Caco-2 (cell line): ENCODE measurements around the gene SMTNL1. TPM values are rescaled to one million over a fixed set of nuclear protein-coding genes. Genes with fewer than 3 reads are reported as not detected.
A peak's percentile ranks its signal among the peaks of the same experiment; 100 is the strongest.

ENCODE experiments used
- BruUV-seq: library from RNA; stranded (reverse); fragments of 400-500 nt; replicated peaks from 2 replicates; lab custom pipeline; 2021; lab: Mats Ljungman, UMichigan
- CTCF ChIA-PET: fragments of 300-600 bp; sonication (Branson Sonifier 250); formaldehyde crosslinking; loops from one replicate; lab custom pipeline; 2022; ENCODE audit warnings: antibody characterized with exemption; lab: Charles Lee
- POLR2A ChIA-PET: fragments of 300-600 bp; sonication (Branson Sonifier 250); formaldehyde crosslinking; loops from one replicate; lab custom pipeline; 2022; ENCODE audit warnings: antibody characterized with exemption; lab: Charles Lee
- DNase-seq, 2 experiments: peaks; one replicate each; pipeline versions ENCODE4 v3.0.0 to v3.0.0-alpha.2; 2020 to 2022
- H3K27me3 ChIP-seq: replicated peaks from 2 replicates; pipeline ENCODE4 v1.6.0; 2011; ENCODE audit warnings: low read length; ENCODE audit not compliant: control insufficient read depth, insufficient read depth
- H3K36me3 ChIP-seq: 2 replicates; pipeline ENCODE4 v1.5.1; 2011; ENCODE audit warnings: low read length; ENCODE audit not compliant: control insufficient read depth, insufficient read depth
- H3K4me1 ChIP-seq: fragments of 250-450 bp; sonication (Bioruptor Pico); 2 replicates; pipeline ENCODE4 v1.5.1; 2020; ENCODE audit warnings: mild to moderate bottlenecking
- H3K4me3 ChIP-seq: 2 replicates; pipeline ENCODE4 v1.5.1; 2011; ENCODE audit warnings: low read depth, mild to moderate bottlenecking, control low read depth, low read length
- H3K9me3 ChIP-seq: fragments of 250-450 bp; sonication (Bioruptor Pico); 2 replicates; pipeline ENCODE4 v1.5.1; 2020; ENCODE audit warnings: mild to moderate bottlenecking, moderate library complexity
- H3K27ac Mint-ChIP-seq: one replicate; pipeline ENCODE4 v1.8.0; 2022; ENCODE audit warnings: mixed read lengths; ENCODE audit not compliant: unreplicated experiment
- H3K27me3 Mint-ChIP-seq: one replicate; pipeline ENCODE4 v1.8.0; 2022; ENCODE audit warnings: mixed read lengths; ENCODE audit not compliant: insufficient read depth, unreplicated experiment
- H3K36me3 Mint-ChIP-seq: one replicate; pipeline ENCODE4 v1.8.0; 2022; ENCODE audit warnings: mild to moderate bottlenecking, mixed read lengths; ENCODE audit not compliant: insufficient read depth, unreplicated experiment
- H3K4me1 Mint-ChIP-seq: one replicate; pipeline ENCODE4 v1.8.0; 2022; ENCODE audit warnings: low read depth, mixed read lengths; ENCODE audit not compliant: unreplicated experiment
- H3K4me3 Mint-ChIP-seq: one replicate; pipeline ENCODE4 v1.8.0; 2022; ENCODE audit warnings: mild to moderate bottlenecking, moderate library complexity, mixed read lengths; ENCODE audit not compliant: unreplicated experiment
- H3K9me3 Mint-ChIP-seq: one replicate; pipeline ENCODE4 v1.8.0; 2022; ENCODE audit warnings: mixed read lengths; ENCODE audit not compliant: unreplicated experiment
- intact Hi-C: fragments of 100-400 bp; cut with micrococcal nuclease; formaldehyde crosslinking; loops from one replicate; pipeline ENCODE4 v1.10.0; 2022; ENCODE audit not compliant: unreplicated experiment
- total RNA-seq: library from RNA; stranded (reverse); gene quantifications from 2 replicates; pipeline ENCODE4 v1.2.3, GENCODE V29; 2022
- TF ChIP-seq, protein P1 (sequence below), 2 experiments: fragments of 200-600 bp in 1 of 2; IDR thresholded peaks; 1 replicate in 1 of 2; 2 replicates in 1 of 2; pipeline versions ENCODE4 v1.5.1 to v1.8.0; 2011 to 2022; ENCODE audit warnings: antibody characterized with exemption in 1 of 2, control low read depth in 1 of 2, inconsistent platforms in 1 of 2, low read depth in 1 of 2, low read length in 1 of 2, mild to moderate bottlenecking in 1 of 2, moderate library complexity in 1 of 2; ENCODE audit not compliant: insufficient read depth in 1 of 2, severe bottlenecking in 1 of 2, unreplicated experiment in 1 of 2

Gene SMTNL1
- total RNA-seq, 1 experiment from 2014 or later, result 0.18 TPM

DNA sequence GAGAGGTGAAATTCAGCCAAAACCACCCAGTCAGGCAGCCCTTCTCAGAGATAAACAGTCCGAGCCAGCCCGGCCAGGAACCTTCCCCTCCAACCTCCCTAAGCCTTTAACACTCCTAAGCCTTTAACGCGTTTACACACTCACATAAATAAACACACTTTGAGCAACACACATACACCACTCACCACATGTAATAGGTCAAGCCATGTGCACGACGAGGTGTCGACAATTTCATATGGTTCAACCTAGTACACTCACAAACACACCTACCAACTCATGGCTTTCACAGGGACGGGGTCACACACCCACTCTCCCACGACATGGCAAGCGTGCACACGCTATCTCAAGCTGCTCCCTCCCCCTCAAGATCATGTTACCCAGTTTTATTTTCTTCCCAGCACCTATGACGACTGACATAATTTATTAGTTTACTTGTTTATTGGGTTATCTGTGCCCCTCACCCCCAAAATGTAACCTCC lies 37.4 kb upstream of the SMTNL1 start:
- CTCF ChIA-PET, result interaction anchor here (0.6 to 1.3 kb wide), 2 partner anchors 24 to 154 kb away, joined by 3 to 4 read pairs; no protein-coding TSS in a partner anchor
- H3K27me3 Mint-ChIP-seq, result no peaks in the 10 kb centered on the region
- peaks cover 67% of the 10 kb centered on the region for H3K4me1 ChIP-seq
- intact Hi-C loops, result no loop called here
- H3K9me3 Mint-ChIP-seq, result no peaks in the 10 kb centered on the region
- no peaks in the 10 kb centered on the region for H3K27me3 ChIP-seq
- TF ChIP-seq, protein P1, sequence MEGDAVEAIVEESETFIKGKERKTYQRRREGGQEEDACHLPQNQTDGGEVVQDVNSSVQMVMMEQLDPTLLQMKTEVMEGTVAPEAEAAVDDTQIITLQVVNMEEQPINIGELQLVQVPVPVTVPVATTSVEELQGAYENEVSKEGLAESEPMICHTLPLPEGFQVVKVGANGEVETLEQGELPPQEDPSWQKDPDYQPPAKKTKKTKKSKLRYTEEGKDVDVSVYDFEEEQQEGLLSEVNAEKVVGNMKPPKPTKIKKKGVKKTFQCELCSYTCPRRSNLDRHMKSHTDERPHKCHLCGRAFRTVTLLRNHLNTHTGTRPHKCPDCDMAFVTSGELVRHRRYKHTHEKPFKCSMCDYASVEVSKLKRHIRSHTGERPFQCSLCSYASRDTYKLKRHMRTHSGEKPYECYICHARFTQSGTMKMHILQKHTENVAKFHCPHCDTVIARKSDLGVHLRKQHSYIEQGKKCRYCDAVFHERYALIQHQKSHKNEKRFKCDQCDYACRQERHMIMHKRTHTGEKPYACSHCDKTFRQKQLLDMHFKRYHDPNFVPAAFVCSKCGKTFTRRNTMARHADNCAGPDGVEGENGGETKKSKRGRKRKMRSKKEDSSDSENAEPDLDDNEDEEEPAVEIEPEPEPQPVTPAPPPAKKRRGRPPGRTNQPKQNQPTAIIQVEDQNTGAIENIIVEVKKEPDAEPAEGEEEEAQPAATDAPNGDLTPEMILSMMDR (IDR thresholded peaks at IDR 0.05; ENCODE audit: insufficient read depth in 1 of 2, low read depth in 1 of 2, low read length in 1 of 2, severe bottlenecking in 1 of 2, unreplicated experiment in 1 of 2), result no peak
- POLR2A ChIA-PET, result no interaction called here
- no peak overlapping the region for H3K4me3 ChIP-seq
- H3K27ac Mint-ChIP-seq, result peak overlapping the region; percentile 74
- peaks cover 8% of the 10 kb centered on the region for H3K36me3 ChIP-seq
- peaks cover 71% of the 10 kb centered on the region for H3K36me3 Mint-ChIP-seq
- no peak for DNase-seq
- peaks cover 52% of the 10 kb centered on the region for H3K4me1 Mint-ChIP-seq
- peak overlapping the region; percentile 39 for H3K4me3 Mint-ChIP-seq
- BruUV-seq, result no TSS peak
- no peaks in the 10 kb centered on the region for H3K9me3 ChIP-seq

- Histone ChIP-seq H3K4me1 (peaks cover 67% of the 10 kb centered on the region), H3K27me3 (no peaks in the 10 kb centered on the region), H3K4me3 (no peak overlapping the region), H3K9me3 (no peaks in the 10 kb centered on the region), H3K36me3 (peaks cover 8% of the 10 kb centered on the region)
- Mint-ChIP-seq H3K9me3 (no peaks in the 10 kb centered on the region), H3K36me3 (peaks cover 70% of the 10 kb centered on the region), H3K4me3 (peak overlapping the region; percentile 39), H3K4me1 (peaks cover 52% of the 10 kb centered on the region), H3K27ac (peak overlapping the region; percentile 74), H3K27me3 (no peaks in the 10 kb centered on the region)
- BruUV-seq, result no TSS peak
- TF ChIP-seq, protein P1 (IDR thresholded peaks at IDR 0.05; ENCODE audit: insufficient read depth in 1 of 2, low read depth in 1 of 2, low read length in 1 of 2, severe bottlenecking in 1 of 2, unreplicated experiment in 1 of 2), result no peak
- POLR2A ChIA-PET, result no interaction called here
- DNase-seq, result no peak
- intact Hi-C loops, result no loop called here
- CTCF ChIA-PET, result no interaction called here
Measured at GRCh38 chr11:57500515-57500914, 36.9 kb upstream of the SMTNL1 start.

DNA sequence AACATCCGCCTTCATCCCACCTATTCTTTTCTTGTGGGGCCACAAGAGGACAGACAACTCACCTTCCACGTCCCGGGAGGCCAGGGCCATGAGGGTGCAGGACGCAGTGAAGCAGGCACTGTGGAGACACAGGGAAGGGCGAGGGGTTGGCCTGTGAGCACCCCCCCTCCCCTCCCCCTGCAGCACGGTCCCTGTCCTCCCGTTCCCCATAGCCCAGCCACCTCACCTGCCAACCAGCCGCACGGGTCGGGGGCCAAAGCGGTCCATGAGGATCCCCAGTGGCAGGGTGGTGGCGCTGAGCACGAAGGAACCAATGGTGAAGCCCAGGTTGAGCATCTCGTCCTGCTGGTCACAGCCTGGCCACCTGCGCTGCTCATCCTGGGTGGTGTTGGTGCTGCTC lies 36.5 kb upstream of the SMTNL1 start:
- DNase-seq, result no peak
- no TSS peak for BruUV-seq
- peaks cover 52% of the 10 kb centered on the region for H3K4me1 Mint-ChIP-seq

More for the DNA sequence above, 36.5 kb upstream of the SMTNL1 start:
- Histone ChIP-seq H3K36me3 (peaks cover 8% of the 10 kb centered on the region), H3K27me3 (no peaks in the 10 kb centered on the region), H3K4me3 (no peak overlapping the region), H3K9me3 (no peaks in the 10 kb centered on the region), H3K4me1 (peaks cover 67% of the 10 kb centered on the region)
- Mint-ChIP-seq H3K9me3 (no peaks in the 10 kb centered on the region), H3K36me3 (peaks cover 67% of the 10 kb centered on the region), H3K27ac (peak overlapping the region; percentile 39), H3K27me3 (no peaks in the 10 kb centered on the region), H3K4me3 (no peak overlapping the region)
- intact Hi-C loops, result no loop called here
- POLR2A ChIA-PET, result no interaction called here
- TF ChIP-seq, protein P1 (IDR thresholded peaks at IDR 0.05; ENCODE audit: insufficient read depth in 1 of 2, low read depth in 1 of 2, low read length in 1 of 2, severe bottlenecking in 1 of 2, unreplicated experiment in 1 of 2), result no peak
- CTCF ChIA-PET, result no interaction called here
